ENCODE measurements around the gene ITGA3.

DNA sequence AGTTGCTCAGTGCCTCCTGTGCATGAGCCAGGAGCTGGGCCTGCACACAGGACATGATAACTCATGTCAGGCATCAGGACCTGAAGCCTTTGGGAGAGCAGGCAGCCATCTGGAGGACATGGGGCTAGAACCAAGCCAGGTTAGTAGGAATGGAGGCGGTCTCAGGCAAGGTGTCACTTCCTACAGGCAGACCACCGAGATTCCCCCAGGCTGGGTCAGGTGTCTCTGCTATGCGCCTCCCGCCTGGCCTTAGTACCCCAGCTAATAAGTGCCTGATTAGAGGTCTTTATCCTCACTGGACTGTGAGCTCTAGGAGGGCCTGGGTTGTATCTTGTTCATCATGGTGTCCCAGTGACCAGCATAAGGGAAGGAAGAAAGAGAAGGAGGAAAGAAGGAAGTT lies 58.5 kb downstream of the ITGA3 start:
- TF ChIP-seq EP300 (IDR thresholded peaks at IDR 0.05; ENCODE audit: borderline replicate concordance) (no peak), YY1 (IDR thresholded peaks at IDR 0.05; ENCODE audit: low read depth) (no peak), USF1 (IDR thresholded peaks at IDR 0.05) (no peak), CEBPB (IDR thresholded peaks at IDR 0.05) (no peak), CREB1 (IDR thresholded peaks at IDR 0.05; ENCODE audit: low read depth) (no peak), TCF12 (IDR thresholded peaks at IDR 0.05; ENCODE audit: low read depth) (no peak), TEAD4 (IDR thresholded peaks at IDR 0.05) (no peak), ZBTB7A (IDR thresholded peaks at IDR 0.05; ENCODE audit: low read depth) (no peak), FOXM1 (IDR thresholded peaks at IDR 0.05; ENCODE audit: borderline replicate concordance, low read depth) (no peak), MAX (IDR thresholded peaks at IDR 0.05) (no peak), RAD21 (IDR thresholded peaks at IDR 0.05; ENCODE audit: low read depth) (no peak), EGR1 (IDR thresholded peaks at IDR 0.05) (no peak), REST (IDR thresholded peaks at IDR 0.05; ENCODE audit: low read depth) (no peak)
